CD4-positive, alpha-beta T cell treated with Interferon gamma for 1 hour (primary cell): ENCODE data around the gene EXTL2.
"Not testable (repeated sequence)": the region's sequence is repeated elsewhere in the genome, so short reads cannot be mapped to it uniquely, and the experiment has no call there.

Experiments used
- DNase-seq: peaks from one replicate; pipeline ENCODE4 v3.0.0-alpha.2; 2020

Gene EXTL2

DNA sequence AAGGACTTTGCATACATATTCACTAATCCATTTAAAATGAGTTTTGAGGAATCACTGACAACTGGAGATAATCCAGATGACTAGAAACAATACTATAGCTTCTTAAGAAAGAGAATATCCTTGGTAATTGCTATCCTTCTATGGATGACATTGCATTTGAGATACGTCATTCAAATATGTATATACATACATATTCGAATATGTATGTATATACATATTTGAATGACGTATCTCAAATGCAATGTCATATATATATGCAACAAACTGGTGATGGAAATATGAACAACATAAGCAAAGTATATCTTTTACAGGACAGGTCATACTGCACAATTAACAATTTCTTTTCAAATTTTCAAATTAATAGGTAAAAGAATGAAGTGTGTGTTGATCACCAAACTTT, 41.7 kb downstream of the EXTL2 start:
- no peak for DNase-seq

DNA sequence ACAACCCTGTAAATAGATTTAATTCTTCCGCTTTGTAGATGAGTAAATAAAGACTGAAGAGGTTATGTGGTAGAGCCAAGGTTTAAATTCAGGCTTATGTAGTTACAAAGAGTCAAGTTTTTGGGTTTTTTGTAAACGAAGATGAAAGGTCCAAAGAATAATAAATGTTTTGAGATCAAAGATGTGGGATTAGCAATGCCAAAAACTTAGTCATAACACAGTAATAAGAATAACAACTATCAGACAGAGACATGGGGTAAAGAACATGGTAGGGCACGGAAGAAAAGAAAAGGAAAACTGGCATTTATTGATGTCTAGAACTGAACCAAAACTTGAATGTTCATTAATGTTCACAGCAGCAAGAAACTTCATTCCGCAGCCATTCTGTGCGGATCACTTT, 42.9 kb downstream of the EXTL2 start:
- no peak for DNase-seq

DNA sequence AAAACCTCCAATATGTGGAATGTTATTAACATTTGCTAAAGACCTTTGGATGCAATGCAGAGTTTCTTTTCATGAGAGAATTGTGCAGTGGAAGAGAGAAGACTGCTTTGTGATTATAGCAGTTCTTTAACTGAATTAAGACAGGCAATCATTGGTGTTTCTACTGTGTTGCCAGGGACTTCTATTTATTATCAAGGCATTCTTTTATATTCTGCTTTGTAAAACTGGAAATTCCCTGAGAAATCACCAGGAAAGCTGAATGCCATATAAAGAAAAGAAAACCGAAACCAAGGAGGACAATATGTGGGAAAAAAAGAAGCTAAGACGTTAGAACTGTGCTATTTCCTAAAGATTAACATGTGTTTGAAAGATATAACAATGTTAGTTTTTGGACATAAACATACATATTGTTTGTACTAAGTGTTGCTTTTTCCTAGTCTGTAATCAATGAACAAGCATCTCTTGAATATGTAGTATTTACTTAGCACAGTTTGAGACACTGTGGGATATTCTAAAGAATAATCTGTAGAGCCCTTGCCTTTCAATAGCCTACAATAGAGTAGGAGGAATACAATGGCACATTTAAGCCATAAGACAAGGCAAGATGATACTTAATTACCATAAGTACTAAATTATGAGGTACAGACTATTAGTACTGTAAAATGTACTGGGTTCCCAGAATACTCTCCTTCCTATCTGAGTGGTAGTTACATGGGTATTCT, 47.1 kb downstream of the EXTL2 start:
- DNase-seq, result no peak

DNA sequence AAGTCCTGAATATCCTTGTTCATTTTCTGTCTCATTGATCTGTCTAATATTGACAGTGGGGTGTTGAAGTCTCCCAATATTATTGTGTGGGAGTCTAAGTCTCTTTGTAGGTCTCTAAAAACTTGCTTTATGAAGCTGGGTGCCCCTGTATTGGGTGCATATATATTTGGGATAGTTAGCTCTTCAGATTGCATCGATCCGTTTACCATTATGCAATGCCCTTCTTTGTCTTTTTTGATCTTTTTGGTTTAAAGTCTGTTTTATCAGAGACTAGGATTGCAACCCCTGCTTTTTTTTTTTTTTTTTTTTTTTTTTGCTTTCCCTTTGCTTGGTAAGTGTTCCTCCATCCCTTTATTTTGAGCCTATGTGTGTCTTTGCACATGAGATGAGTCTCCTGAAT, 51.5 kb downstream of the EXTL2 start:
- not testable (repeated sequence) for DNase-seq

DNA sequence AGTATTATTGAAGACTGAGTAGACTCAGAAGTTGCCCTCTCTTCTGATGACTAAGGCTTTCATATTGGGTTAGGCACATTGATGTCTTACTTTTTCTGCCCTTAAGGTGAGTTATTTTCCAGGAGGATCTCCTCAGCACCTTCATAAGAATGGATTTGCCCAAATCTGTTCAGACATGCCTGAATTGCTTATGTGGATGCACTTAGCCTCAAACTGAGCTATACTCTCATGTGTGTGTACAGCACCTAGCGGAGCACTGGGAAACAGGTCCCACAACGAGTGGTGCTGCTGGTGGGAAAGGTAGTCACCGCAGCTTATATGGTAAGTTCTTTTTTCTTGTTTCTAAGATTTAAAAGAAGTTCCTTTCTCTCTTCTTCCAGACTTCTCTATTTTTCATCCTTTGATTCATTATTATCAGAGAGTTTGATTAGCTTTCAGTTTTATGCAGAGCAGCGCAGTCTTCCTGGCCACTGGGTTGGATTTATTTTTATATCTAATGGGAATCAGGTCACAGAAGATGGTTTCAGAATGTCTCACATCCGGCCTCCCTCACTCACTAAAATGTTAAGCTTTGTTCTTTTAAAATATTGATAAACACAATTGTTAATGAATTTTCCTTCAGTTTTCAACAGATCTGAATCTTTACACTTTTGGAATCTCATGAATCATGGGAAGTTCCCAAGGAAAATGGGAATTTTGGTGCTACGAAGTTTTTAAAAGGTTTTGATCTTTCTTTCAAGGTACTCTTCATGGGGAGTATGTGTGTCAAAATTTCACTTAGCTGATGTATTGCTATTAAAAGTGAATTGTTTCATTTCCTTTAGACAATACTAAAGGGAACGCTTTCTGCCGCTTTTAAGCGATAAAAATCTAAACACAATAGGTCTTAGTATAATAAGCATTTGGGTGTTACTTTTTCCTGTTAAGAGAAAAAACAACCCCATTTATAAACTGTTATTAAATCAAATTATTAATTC, 58.5 kb downstream of the EXTL2 start:
- no peak for DNase-seq

DNA sequence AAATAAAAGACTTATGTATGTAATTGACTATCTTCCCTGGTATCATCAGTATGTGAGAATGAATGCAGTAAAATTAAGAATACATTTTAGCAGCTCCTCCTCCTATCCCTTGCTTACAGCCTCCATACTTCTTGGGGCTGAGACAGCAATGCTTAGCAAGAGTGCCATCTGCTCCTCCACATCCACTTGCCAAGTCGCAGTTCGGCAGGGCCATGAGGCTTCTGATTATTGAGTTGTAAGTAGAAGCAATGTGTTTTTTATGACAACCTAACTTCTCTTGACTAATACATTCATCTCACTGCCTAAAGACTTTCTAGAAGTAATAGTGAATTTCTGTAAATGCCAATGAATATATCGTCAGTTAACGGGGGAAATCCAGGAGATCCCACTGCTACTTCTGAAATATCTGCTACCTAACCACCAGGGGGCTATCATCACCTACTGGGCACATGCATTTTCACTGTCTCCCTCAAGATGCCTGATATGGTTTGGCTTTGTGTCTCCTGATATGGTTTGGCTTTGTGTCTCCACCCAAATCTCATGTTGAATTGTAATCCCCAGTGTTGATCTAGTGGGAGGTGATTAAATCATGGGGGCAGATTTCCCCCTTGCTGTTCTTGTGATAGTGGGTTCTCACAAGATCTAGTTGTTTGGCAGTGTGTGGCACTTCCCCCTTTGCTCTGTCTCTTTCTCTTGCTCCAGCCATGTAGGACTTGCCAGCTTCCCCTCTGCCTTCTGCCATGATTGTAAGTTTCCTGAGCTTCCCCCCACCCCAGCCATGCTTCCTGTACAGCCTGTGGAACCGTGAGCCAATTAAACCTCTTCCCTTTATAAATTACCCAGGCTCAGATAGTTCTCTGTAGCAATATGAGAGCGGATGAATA, 59.6 kb downstream of the EXTL2 start:
- no peak for DNase-seq

DNA sequence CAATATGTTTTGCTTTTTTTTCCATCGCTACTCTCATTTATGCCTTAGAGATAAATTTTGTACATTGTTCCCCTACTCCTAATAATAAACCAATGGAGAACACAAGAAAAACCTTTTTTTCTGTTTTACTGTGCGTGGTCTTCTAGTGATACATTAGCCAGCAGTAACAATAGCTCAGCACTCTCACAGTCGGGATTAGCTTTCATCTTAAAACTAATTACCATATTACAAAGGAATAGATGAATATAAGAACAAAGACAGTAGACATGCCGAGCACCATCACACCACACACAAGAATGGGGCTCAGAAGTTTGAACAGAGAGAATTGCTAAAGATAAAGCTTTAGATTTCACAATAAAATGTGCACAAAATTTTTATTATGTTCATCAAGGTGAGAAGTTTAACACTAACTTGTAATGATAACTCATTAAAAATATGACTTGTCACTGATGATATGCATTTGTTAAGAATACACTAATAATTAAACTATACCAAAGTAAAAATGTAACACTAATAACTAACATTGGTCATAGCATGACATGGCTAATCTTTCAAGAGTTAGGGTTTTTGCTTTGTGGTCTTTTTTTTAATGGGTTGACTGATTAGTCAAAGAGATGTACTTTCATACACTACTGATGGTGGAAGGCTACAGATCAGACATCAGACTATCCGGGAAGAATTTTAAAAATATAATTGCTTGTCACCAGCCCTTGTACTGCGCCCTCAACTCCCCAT, 61.8 kb downstream of the EXTL2 start:
- no peak for DNase-seq

DNA sequence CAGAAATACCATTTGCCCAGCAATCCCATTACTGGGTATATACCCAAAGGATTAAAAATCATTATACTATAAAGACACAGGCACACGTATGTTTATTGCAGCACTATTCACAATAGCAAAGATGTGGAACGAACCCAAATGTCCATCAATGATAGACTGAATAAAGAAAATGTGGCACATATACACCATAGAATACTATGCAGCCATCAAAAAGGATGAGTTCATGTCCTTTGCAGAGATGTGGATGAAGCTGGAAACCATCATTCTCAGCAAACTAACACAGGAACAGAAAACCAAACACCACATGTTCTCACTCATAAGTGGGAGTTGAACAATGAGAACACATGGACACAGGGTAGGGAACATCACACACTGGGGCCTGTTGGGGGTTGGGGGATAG, 69.0 kb downstream of the EXTL2 start:
- DNase-seq, result not testable (repeated sequence)
